H1 (cell line): ENCODE results near the gene FBXW10B.
"Not testable (repeated sequence)": the region's sequence is repeated elsewhere in the genome, so short reads cannot be mapped to it uniquely, and the experiment has no call there.

ENCODE experiments used
- CTCF ChIP-seq, 3 experiments: IDR thresholded peaks; 1 replicate in 2 of 3; 2 replicates in 1 of 3; pipeline versions ENCODE4 v1.5.1 to v1.6.1; 2011; ENCODE audit warnings: low read length in 3 of 3, mild to moderate bottlenecking in 3 of 3, inconsistent platforms in 2 of 3, low read depth in 1 of 3, moderate library complexity in 1 of 3; ENCODE audit not compliant: insufficient read depth in 1 of 3; ENCODE audit errors: control extremely low read depth in 1 of 3
- EZH2 ChIP-seq: fragments of 200-600 bp; sonication (generic); IDR thresholded peaks from 2 replicates; pipeline ENCODE4 v1.7.1; 2012; ENCODE audit warnings: low read depth, mild to moderate bottlenecking, moderate library complexity, low read length, inconsistent platforms; ENCODE audit not compliant: severe bottlenecking
- HDAC2 ChIP-seq, 2 experiments: fragments of 300-600 bp in 1 of 2; sonication (generic) in 1 of 2; IDR thresholded peaks; 2 replicates each; pipeline ENCODE4 v1.6.1; 2011 to 2012; ENCODE audit warnings: low read depth in 2 of 2, low read length in 2 of 2, mild to moderate bottlenecking in 2 of 2, moderate library complexity in 2 of 2, borderline replicate concordance in 1 of 2, inconsistent platforms in 1 of 2
- PHF8 ChIP-seq: fragments of 200-600 bp; sonication (generic); conservative IDR thresholded peaks from 2 replicates; pipeline ENCODE4 v1.7.1; 2012; ENCODE audit warnings: low read depth, mild to moderate bottlenecking, inconsistent platforms, low read length, moderate library complexity
- POLR2A ChIP-seq, 2 experiments: IDR thresholded peaks; 1 replicate in 1 of 2; 2 replicates in 1 of 2; pipeline ENCODE4 v1.6.1; 2011; ENCODE audit warnings: low read depth in 2 of 2, low read length in 2 of 2, mild to moderate bottlenecking in 2 of 2; ENCODE audit errors: control extremely low read depth in 1 of 2
- RBBP5 ChIP-seq: IDR thresholded peaks from 2 replicates; pipeline ENCODE4 v1.7.1; 2012; ENCODE audit warnings: low read depth, mild to moderate bottlenecking, inconsistent platforms, low read length, moderate library complexity, borderline replicate concordance
- ZNF274 ChIP-seq: IDR thresholded peaks from 2 replicates; pipeline ENCODE4 v1.7.0; 2012; ENCODE audit warnings: low read length, borderline replicate concordance; ENCODE audit errors: extremely low read depth

GRCh38 chr17:15576848-15577247 is 42.7 kb downstream of the FBXW10B start:
- not testable (repeated sequence) for TF ChIP-seq RBBP5; ZNF274; HDAC2 (IDR thresholded peaks at IDR 0.05; ENCODE audit: borderline replicate concordance in 1 of 2, low read depth in 2 of 2, low read length in 2 of 2); EZH2; CTCF (IDR thresholded peaks at IDR 0.05; ENCODE audit: control extremely low read depth in 1 of 3, insufficient read depth in 1 of 3, low read depth in 1 of 3, low read length in 3 of 3); PHF8; POLR2A (IDR thresholded peaks at IDR 0.05; ENCODE audit: control extremely low read depth in 1 of 2, low read depth in 2 of 2, low read length in 2 of 2)
